Activated CD4-positive, alpha-beta T cell treated with anti-CD3 and anti-CD28 coated beads, Interleukin-2, amount 50 U/mL, for 16 hours (primary cell): ENCODE measurements around the gene TIMELESS.
"Not testable (repeated sequence)": the region's sequence is repeated elsewhere in the genome, so short reads cannot be mapped to it uniquely, and the experiment has no call there.

ENCODE experiments used
- DNase-seq: peaks from one replicate; pipeline ENCODE4 v3.0.0-alpha.2; 2020

TIMELESS gene

DNA sequence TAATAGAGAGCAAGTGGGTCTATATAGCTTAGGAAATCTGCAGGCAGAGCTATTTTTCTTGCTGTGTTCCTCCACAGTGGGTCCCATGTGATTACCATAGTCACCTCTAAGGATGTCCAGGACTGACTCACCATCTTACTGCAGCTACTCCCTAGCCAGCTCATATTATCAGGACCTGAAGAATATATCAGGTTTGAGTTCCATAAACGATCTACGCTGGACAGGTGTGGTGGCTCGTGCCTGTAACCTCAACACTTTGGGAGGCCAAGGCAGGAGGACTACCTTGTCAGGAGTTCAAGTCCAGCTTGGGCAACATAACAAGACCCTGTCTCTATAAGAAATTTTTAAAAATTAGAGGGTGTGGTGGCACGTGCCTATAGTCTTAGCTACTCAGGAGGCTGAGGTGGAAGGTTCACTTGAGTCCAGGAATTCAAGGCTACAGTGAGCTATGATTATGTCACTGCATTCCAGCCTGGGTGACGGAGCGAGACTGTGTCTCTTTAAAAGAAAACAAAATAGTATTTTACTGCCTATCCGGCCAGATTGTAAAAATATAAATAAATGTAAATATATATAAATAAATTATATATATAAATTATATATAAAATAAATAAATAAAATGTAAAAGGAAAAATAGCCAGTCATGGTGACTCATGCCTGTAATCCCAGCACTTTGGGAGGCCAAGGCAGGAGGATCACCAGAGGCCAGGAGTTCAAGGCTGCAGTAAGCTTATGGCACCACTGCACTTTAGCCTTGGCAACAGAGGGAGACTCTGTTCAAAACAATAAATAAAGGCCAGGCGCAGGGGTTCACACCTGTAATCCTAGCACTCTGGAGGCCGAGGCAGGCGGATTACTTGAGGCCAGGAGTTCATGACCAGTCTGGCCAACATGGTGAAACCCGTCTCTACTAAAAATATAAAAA, 12.3 kb upstream of the TIMELESS start:
- DNase-seq = no peak

DNA sequence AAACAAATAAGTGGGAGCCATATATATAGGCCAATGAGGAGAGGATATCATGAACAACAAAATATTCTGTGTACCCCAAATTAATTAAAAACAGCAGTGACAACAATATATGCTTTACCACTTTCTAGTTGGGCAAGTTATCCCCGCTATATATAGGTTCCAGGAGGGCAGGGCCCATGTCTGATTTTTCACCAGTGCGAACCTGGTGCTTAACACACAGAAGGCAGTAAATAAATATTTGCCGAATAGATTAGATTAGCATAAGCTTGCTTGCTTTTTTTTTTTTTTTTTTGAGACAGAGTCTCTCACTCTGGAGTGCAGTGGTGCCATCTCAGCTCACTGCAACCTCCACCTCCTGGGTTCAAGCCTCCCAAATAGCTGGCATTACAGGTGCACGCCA, 8.6 kb upstream of the TIMELESS start:
- no peak for DNase-seq

- DNase-seq = no peak
Measured at GRCh38 chr12:56454557-56454956, 5.3 kb upstream of the TIMELESS start, which contains the start of gene MIP. Gene MIP (minus strand): TSS chr12:56454657. CDS start chr12:56454613, 44 bp downstream.

DNA sequence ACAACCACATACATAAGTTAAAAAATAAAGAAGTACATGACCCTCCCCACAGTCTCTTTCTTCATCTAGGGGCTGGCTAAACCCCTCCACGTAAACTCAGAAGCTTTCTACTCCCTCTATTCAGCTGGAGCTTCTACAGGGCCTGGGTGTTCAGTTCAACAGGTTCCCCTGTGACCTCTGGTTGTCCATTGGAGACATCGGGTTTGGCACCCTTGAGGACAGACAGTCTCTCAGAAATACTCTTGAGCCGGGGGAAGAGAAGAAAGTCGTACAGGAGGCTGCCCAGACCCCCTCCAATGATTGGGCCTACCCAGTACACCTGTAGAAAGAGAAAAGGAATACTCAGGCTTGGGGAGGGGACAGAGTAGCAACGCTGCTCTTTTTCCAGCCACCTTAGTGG, 1.9 kb upstream of the TIMELESS start:
- DNase-seq = no peak

DNA sequence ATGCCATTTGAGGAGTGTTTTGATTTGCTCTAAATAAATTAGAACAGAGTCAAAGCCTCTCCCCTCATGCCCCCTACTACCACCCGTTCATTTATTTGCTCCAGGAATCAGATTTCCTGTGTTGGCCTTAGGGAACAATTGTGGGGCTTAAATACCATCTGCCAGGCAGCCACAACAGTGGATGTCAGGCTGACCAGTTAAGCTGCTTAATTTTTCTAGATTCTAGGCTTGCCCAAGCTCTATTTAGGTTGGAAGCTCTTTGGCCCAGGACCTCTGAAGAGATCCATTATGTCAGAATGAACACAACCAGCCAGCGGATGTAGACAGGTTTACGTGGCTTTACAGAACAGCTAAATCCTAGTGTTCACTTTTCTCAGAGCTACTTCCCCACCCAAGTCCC, 1.0 kb upstream of the TIMELESS start:
- no peak for DNase-seq

- DNase-seq = no peak
Measured at GRCh38 chr12:56449622-56449984, 377 bp upstream of the TIMELESS start.

DNA sequence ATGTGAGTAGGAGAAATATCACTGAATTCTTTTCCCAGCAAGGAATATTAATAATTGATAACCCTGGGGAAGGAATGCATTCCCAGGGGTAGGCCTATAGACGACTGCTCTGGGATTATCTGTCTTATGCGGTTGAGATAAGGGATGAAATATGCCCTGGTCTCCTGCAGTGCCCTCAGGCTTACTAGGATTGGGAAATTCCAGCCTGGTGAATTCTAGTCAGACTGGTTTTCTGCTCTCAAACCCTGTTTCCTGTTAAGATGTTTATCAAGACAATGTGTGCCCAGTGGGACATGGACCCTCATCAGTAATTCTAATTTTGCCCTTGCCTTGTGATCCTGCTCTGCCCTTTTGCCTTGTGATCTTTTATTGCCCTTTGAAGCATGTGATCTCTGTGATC, 6.0 kb downstream of the TIMELESS start:
- DNase-seq = not testable (repeated sequence)

- DNase-seq = no peak
Measured at GRCh38 chr12:56437430-56438176, 11.6 kb downstream of the TIMELESS start.

DNA sequence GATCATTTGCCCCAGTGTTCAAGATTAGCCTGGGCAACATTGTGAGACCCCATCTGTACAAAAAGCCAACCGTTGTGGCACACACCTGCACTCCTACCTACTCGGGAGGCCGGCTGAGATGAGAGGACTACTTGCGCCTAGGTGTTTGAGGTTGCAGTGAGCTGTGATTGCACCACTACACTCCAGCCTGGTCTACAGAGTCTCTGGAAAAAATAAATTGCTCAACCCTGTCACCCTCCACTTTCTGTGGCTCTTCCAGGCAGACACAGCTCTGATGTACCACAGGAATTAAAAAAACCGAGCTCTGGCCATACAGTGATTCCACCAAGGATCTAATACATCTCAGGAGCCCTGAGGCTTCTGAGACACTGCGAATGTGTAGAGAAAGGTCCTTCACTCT, 14.4 kb downstream of the TIMELESS start:
- DNase-seq = no peak

GRCh38 chr12:56431850-56432249, 17.4 kb downstream of the TIMELESS start:
- DNase-seq = no peak

GRCh38 chr12:56431288-56431687, 17.9 kb downstream of the TIMELESS start:
- no peak for DNase-seq

GRCh38 chr12:56425940-56426438, 23.2 kb downstream of the TIMELESS start:
- DNase-seq = no peak

- no peak for DNase-seq
Measured at GRCh38 chr12:56425193-56425592, 24.0 kb downstream of the TIMELESS start.

DNA sequence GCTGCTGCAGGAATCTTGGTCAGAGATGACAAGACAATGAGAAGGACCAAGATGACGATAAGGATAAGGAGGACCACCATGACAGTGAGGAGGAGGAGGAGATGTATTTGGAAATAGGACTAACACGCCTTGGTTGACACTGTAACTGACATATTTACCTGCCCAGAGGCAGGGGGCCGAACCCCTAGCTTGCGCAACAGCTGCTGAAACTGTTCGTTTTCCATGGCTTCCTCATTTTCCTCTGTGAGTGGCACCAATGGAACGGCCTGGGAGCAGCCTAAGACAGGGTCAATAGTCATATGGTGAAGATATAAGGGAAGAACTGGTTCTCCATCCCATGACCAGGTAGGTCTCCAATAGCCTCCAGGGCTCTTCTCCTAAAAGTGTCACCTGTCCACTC, 28.8 kb downstream of the TIMELESS start:
- no peak for DNase-seq

- DNase-seq = no peak
Measured at GRCh38 chr12:56417739-56418138, 31.5 kb downstream of the TIMELESS start.

GRCh38 chr12:56414401-56414800, 34.8 kb downstream of the TIMELESS start:
- DNase-seq = no peak

GRCh38 chr12:56413392-56413791, 35.8 kb downstream of the TIMELESS start:
- no peak for DNase-seq

DNA sequence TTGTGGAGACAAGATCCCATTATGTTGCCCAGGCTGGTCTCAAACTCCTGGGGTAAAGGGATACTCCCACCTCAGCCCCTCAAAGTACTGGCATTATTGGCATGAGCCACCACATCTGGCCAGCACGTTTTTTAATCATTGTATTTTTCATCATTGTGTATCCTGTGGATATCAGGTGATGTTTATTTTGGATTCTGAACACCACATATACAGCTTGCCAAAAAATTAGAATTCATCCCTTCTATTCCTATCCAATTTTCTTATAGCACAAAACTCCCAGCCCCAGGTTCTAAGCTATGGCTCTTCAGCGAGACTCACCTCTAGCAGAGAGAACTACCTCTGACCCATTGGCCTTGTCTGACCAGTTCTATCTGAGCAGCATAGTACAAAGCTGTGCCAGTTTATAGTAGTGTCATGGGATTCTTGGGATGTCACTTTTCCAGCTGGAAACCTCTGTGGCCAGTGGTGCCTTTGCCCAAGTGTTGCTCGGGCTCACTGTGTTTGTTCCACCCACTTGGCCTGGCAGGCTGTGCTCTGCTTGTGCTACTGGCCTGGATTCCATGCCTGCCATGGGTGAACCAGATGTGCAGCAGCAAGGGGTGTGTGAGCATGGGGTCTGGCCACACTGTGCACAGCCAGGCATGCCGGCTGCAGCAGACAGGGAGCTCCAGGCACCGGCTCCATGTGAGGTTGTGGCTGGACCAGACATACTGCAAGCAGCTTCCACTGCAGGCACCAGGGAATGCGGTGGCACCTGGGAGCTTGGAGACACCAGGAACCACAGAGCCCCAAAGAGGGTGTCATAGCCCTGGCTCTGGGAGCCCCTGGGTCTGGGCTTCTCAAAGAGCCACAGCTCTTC, 37.2 kb downstream of the TIMELESS start:
- DNase-seq = no peak

GRCh38 chr12:56410768-56411167, 38.5 kb downstream of the TIMELESS start:
- no peak for DNase-seq

DNA sequence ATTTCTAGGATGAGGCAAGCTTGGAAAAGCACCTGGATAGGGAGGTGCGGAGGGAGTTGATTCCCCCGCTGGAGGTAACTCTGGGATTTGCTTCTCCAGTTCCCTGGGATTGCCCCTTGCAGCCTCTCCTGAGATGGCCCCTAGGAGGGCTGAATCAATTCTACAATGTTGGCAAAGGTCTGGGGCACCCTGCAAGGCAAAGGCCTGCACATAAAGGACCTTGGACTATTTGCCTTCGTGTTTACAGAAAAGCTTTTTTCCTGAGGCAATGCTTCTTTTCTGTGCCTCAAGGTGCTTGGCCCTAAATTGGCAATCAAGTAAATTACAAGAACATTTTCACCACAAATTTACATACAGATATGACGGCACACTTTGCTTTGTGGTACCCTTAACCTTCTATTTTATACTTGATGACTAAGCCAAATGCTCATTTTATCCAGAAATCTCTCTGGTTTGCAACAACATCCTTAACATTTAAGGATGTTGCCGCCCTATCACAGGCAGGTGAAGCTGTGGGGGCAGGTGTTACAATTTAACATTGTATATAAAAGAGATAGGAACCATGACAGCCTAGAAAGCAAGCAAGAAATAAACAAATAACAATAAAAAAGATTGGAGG, 40.3 kb downstream of the TIMELESS start:
- DNase-seq = no peak

GRCh38 chr12:56404227-56404626, 45.0 kb downstream of the TIMELESS start:
- not testable (repeated sequence) for DNase-seq

DNA sequence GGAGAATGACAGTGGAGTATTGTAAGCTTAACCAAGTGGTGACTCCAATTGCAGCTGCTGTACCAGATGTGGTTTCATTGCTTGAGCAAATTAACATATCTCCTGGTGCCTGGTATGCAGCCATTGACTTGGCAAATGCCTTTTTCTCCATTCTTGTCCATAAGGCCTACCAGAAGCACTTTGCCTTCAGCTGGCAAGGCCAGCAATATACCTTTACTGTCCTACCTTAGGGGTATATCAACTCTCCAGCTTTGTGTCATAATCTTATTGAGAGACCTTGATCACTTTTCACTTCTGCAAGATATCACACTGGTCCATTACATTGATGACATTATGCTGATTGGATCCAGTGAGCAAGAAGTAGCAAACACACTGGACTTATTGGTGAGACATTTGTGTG, 47.6 kb downstream of the TIMELESS start:
- DNase-seq = not testable (repeated sequence)
